GM21447 (cell line): ENCODE data around the gene TOX2.

Source experiments
- ATAC-seq: cut with Tn5 transposase; IDR thresholded peaks from one replicate; pipeline ENCODE4 v1.9.1; 2021; ENCODE audit not compliant: unreplicated experiment

TOX2 gene

DNA sequence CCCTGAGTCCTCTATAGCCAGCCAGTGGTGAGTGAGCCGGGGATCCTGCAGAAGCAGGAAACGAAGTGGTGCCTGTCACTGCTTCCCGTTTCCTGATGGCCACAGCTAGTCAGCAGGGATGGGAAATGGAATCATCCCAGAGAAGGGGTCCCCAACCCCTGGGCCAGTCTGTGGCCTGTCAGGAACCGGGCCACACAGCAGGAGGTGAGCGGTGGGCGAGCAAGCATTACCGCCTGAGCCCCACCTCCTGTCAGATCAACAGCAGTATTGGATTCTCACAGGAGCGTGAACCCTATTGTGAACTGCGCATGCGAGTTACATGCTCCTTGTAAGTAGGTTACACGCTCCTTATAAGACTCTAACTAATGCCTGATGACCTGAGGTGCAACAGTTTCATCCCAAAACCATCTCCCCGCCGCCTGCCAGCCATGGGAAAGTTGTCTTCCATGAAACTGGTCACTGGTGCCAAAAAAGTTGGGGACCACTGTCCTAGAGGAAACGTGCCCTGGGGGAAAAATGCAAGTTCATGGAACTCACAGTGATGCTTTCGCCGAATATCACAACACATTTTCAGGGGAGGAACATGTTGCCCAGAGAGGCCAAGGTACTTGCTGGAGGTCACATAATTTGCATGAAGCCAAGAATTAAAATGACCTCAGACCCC is 158.5 kb downstream of the TOX2 start:
- ATAC-seq: no peak

DNA sequence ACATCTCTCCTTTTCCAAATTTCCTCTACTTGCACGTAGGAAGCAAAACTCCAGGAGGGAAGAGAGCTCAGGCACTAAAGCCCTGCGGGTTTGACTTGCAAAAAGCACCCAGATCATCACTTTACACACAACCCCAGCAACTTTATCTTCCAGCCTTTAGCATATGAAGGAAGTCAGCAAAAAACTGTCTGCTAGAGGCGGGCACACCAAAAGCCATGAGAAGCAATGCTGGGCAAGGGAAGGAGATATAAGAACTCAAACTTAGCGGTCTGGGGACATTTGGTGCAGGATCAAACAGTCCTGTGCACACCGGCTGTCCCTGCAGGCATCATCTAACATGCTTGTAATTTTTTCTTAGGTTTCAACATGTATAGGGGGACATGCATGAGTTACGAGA is 159.0 kb downstream of the TOX2 start:
- no peak for ATAC-seq

DNA sequence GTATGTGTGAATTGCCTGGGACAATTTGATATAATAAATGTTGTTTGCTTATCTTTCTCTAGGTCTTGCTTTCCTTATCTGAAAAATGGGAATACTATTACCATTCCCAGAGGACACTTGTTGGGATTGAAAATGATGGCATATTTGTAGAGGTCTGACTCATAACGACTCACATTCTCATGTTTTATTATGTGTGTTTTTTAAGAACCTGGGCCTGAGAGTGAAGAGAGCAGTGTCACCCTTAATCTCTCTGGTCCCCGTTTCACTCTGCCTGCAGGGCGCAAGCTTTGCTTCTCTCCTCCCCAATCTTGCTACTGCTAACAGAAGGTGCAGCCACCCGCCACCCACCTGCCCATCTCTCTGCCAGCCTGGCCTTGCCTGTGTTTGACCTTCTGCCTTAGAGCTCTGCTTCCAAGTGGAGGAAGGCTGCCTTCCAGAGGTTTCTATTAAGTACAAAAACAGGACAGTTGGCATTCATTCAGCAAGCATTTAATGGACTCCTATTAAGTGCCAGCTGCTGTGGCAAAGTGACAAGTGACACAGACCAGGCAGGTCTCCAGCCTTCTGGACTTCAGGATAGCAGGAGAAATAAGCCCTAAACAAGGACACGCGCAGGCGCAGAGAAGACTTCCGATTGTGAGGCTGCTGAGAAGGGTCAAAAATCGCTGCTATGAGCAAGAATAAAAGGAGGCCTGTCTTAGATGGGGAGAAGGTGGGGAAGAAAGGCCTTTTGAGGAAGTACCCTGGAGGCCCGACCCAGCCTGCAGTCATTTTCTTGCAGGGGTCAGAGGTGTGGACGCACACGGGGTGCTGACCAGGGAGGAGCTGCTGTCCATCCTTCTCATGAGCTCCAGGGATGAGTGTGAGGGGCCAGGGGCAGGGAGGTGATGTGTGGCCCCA is 159.8 kb downstream of the TOX2 start:
- ATAC-seq: no peak

DNA sequence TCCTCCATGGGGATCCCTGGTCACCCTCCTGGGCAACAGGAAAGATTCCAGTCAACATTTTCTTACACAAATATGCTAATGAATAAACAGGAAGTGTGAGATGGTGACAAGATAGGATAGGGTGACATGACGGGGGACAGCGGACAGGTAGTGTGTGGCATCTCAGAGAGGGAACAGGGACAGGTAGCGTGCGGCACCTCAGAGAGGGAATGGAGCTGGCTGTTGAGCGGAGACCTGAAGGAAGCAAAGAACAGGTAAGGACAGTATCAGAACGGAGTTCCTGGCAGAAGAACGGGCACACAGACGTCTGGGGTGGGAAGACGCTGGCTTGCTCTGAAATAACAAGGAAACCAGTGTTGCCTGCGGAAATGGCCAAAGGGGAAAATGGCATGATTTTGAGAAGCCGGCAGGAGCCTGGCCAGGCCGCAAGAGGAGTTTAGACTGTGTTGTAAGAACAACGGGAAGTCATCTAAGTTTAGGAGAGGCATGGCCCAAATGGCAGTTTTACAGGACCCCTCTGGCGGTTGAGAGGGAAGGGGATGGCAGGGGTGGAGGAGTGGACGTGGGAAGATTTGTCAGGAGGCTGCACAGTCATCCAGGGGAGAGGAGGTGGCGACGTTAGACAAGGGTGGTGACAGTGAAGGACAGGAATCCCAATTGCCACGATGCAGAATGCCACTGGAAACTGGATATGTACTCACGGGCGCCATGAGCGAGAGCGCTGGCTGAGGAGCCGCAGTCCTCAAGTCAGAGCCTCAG is 160.7 kb downstream of the TOX2 start:
- ATAC-seq: no peak

DNA sequence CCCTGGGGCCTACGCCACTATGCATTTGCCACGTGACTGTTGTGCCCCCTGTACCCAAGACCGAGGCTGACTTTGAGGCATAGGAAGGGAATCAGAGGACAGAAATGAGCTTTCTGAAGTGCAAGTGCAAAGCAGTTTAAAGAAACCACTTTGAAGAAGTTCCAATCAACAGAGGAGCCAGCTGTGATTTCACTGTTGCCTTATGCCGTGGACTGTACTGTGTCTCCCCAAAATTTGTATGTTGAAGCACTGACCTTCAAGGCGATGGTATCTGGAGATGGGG is 161.2 kb downstream of the TOX2 start:
- ATAC-seq: no peak

DNA sequence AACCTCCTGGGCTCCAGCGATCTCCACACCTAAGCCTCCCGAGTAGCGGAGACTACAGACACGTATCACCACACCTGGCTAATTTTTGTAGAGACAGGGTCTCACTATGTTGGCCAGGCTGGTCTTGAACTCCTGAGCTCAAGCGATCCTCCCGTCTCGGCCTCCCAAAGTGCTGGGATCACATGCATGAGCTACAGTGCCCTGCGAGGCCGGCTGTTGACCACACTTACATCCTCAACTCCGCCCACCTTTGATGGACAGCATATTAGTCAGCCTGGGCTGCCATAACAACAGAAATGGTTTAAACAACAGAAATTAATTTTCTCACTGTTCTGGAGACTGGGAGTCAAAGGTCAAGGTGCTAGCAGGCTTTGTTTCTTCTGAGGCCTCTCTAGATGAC is 164.6 kb downstream of the TOX2 start:
- ATAC-seq: no peak

DNA sequence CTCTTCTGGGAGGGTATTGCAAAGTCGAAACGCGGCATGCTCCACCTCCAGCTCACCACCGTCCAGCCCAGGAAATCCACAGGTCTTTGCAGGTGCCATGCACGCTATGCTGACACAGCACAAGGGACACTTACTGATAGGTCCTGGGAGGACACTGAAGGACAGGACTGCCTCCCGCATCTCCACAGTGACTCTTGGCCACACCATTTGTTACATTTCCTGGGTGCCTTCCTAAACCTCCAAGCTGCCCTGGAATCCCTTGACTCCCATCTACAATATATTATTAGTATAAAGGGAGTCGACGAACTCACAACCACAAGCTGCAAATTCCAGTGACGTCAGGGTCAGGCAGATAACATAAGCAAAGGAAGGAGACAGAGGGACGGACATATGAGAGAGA is 165.4 kb downstream of the TOX2 start:
- no peak for ATAC-seq

DNA sequence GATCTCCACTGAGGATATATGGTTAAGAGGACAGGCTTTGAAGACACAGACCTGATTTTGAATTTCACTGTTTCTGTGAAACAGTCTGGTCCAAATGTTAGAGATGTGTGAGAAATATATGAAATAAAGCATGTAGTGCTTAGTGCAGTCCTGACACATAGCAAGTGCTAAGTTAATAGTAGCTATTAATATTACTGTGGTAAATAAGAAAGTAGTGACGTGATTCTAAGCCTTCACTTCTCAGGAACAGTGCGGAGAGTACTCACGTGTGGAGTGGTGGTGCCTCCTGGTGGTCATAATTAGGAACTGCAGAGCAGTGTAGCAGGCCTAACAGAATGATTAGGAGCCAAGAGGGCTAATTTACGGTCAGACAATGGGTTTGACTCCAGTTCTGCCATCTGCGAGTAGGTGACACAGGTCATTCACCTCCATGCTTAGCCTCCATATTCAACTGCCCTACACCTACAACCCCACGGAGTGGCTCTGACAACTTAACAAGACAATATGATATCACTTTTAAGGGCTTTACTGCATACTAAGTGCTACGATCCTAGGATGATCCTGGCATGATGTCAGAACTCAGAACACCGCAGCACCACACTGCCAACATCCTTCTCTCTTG is 166.1 kb downstream of the TOX2 start:
- peak; percentile 65 for ATAC-seq

DNA sequence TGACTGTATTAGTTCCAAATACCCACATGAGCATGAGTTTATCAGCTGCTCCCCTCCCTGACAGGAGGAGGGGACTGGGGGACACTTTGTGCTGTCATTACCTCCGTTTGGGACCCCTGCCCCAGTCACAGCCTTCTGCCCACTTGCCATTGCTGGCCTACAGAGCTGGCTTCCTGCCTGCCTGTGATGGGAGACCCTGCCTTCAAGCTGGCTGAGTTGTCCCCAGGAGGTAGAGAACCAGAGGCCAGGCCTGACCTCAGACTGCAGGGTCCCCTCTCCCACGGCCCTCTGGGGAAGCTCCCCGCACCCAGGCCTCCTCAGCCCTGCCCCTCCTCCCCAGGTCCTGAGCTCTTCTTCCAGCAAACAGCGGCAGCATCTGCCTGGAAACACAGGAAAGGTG is 166.8 kb downstream of the TOX2 start:
- ATAC-seq: no peak

DNA sequence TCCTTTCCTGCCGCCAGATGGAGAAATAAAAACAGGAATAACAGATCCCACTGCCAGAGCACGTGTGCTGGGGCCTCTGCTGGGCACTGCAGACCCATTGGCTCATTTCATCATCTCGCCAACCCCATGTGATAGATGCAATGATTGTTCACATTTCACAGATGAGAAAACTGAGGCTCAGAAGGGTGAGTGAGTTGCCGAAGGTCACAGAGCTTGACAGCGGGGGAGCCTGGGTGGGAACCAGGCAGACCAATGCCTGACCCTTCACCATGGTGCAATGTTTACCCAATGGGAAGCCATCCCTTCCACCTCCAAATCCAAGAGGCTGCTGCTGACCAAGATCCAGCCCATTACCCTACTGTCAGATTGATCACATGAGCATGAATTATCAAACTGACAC is 167.2 kb downstream of the TOX2 start:
- ATAC-seq: no peak

DNA sequence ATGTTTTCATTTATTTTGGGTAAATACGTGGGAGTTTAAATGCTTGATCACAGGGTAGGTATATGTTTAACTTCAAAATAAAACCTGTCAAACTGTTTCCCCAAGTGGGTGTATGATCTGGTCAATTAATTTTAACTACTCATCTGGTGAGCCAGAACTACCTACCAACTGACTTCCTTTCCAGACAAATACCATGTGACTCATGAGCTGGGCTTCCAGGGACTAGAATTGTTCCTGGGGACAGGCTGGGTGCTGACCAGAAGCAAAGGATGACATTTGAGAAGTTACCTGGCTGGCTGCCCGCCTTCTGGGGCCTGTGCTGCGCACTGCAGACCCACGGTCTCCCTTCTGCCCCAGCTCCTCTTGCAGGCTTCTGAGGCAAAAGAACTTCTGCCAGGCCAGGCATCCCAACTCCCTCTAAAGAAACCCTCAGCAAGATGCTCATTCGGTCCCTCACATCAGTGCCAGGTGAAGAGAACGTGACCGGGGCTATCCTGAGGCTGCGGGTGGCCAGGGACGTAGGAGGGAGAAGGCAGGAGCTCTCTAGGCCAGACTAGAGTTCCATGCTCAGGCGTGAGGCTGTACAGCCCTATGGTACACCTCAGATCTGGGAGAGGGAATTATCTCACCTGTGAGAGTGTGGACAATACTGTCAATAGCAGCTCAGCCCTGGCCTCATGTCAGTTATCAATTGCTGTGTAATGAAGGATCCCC is 168.7 kb downstream of the TOX2 start:
- ATAC-seq: no peak

DNA sequence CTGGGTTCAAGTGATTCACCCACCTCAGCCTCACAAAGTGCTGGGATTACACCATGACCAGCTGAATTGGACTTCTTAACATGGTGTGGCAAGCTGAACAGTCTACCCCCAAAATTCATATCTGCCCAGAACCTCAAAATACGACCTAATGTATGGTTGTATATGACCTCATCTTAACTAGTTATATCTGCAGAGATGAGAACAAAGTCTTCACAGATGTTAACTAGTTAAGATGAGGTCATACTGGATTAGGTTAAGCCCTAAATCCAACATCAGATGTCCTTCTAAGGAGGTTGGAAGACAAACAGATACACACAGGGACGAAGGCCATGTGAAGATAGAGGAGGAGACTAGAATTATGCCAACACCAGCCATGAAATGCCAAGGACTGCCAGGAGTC is 169.8 kb downstream of the TOX2 start:
- no peak for ATAC-seq

DNA sequence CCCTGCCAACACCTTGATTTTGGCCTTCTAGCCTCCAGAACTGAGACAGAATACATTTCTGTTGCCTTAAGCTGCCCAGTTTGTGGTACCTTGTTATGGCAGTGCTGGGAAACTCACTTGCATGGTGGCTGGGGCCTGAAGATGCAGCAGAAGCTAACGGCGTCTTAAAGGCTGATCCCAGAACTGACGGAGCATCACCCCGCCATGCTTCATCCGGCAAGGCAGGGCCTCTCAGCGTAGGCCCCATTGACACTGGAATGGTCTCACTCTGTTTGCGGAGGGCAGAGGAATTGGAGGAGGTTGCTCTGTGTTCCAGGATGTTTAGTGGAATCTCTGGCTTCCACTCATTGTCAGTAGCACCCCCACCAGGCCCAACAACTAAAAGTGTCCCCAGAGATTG is 170.2 kb downstream of the TOX2 start:
- ATAC-seq: no peak

DNA sequence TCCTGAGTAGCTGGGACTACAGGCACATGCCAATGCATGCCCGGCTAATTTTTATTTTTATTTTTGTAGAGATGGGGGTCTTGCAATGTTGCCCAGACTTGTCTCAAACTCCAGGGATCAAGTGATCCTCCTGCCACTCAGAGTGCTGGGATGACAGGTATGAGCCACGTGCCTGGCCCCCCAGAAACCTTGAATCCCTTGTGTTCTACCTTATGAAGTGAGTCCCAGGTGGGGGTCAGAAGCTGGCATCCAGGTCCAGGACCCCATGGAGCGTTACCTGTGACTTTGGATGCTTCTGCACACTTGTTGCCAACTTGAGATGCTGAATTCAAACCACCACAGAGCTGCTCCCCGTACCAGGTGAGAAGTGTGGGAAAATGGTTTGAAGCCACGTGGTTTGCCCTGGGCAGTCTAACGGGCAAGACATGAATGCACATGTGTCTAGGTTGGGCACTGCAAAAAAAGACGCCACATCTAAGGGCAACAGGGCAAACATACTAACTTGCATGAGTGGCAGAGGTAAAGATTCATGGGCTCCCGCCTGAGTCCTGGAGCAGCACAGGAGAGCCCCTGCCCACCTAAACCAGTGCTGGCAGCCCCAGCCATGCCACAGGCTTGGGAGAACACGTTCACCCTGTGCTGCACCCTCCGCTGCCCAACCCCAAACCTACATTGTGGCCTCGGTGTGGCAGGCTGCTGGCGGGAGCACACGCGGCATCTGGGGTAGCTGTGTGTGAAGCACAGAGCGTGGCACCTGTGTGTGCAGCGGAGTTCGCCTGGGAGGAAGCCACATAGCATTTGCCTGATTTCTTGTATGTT is 171.2 kb downstream of the TOX2 start:
- no peak for ATAC-seq

DNA sequence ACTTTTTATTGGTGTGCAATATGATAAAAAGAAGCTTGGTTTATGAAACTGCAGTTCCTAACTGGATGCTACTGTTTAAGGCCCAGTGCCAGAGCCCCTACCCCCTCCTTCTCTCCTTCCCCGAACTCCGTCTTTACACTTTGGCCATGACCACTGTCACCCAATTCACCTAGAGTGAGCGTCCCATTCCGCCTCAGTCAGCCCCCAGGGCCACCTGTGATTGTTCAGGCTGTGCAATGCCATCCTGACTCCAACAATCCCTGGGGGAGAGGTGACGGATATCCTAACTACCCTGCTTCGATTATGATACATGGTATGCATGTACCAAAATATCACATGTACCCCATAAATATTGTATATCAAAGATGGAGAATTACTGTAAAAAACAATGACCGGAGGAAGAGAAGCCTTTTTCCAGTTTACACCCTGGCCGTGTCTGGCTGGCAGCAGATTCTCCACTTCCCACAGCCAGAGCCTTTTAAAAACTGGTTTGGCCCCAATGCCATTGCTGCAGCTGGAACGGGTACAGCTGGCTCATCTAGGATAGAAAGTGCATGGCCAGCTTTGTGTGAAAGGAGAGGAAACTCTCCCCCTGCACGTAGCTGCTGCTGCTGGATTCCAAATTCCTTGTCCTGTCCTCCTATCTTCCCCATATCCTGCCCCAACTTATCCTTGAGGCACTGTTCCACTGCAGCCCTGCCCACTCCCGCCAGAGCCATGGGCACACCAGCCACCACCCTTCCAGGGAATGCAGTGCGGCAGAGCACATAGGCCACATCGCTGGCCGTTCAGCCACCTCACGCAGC is 172.6 kb downstream of the TOX2 start:
- ATAC-seq: no peak

DNA sequence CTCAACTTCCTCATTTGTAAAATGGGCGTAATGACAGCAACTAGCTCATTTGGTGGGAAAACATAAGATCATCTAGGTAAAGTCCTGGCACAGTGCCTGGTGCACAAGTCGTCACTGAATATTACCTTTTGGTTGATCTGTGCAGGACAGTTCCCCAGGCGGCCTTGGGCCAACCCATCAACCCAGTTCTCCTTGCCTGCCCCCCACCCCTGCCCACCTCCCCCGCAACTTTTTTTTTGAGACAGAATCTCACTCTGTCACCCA is 173.1 kb downstream of the TOX2 start:
- no peak for ATAC-seq

DNA sequence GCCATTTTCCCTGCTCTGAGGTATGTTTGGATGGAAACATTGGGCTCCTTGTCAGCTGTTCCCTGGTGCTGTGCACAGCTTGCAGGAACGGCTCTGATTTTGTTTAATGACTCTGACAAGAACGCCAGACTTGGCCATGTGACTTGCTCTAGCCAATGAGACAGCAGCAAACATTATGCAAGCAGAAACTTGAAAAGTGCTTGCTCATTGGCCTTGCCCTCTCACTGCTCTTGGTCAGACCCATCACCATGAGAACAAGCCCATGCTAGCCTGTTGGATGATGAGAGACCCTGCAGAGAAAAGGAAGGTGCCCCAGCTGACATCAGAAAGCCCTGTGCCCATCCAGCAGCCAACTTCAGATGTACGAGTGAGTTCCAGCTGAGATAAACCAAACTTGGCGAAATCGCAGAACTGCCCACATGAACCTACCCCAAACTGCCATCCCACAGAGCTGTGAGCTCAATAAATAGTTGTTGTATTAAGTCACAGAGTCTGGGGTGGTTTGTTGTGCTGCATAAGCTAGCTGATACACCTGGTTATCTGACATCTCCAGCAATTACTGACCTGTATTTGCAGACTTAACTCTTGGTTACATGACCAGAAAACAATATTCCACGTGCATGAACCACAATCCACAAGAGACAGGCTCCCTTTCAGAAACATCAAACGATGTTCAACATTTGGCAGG is 175.5 kb downstream of the TOX2 start:
- no peak for ATAC-seq

DNA sequence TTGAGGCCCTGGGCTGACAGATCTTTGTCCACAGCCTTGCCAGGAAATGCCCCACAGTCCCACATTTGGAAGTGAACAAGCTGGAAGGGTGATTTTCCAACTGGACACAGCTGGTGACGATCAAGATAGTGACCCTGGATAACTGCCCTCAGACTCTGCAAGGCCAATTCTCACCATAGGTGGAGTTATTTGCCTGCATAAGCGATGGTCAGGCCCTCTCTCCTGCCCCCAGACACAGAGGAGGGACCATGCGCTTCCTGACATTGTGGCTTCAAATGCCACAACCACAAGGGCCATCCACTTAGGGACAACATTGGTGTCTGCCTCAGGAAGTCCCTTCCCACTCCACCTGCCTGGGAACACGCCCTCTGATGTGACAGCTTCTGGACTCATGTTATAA is 176.4 kb downstream of the TOX2 start:
- no peak for ATAC-seq
